A549 (cell line): ENCODE results near the gene LINGO4. TPM values are rescaled to one million over a fixed set of nuclear protein-coding genes. Genes with fewer than 3 reads are reported as not detected.

Experiments
- ATAC-seq, 2 experiments: fragments of 200-7000 bp in 1 of 2; fragments of >200 bp in 1 of 2; cut with Nextera tagmentation in 1 of 2; cut with Tn5 transposase in 1 of 2; 3 replicates each; pipeline versions ENCODE4 v1.8.0 to v1.9.1; 2018 to 2020; ENCODE audit warnings: mild to moderate bottlenecking in 1 of 2, moderate library complexity in 1 of 2
- CTCF ChIA-PET: fragments of 300-600 bp; sonication (Branson Sonifier 250); formaldehyde crosslinking; extraction: SDS; loops from one replicate; lab custom pipeline; 2021; ENCODE audit warnings: antibody characterized with exemption, inconsistent platforms; lab: Yijun Ruan, JAX
- POLR2A ChIA-PET: fragments of 350-600 bp; formaldehyde crosslinking; extraction: SDS; loops from one replicate; lab custom pipeline; 2021; ENCODE audit warnings: antibody characterized with exemption, inconsistent platforms; lab: Yijun Ruan, JAX
- DNase-seq, 2 experiments: peaks; one replicate each; pipeline versions ENCODE4 v3.0.0 to v3.0.0-alpha.2; 2011 to 2016; ENCODE audit warnings: low read depth in 1 of 2, low spot score in 1 of 2
- FAIRE-seq: peaks from 2 replicates; lab custom pipeline; 2011; peaks lifted over from hg19 to GRCh38; lab: Jason Lieb, UNC
- H3K27ac ChIP-seq, 2 experiments: fragments of >200 bp; sonication (Bioruptor Twin); formaldehyde crosslinking; 3 replicates each; pipeline ENCODE4 v1.5.1; 2016 to 2017
- H3K4me1 ChIP-seq: fragments of >200 bp; sonication (Bioruptor Twin); formaldehyde crosslinking; 3 replicates; pipeline ENCODE4 v1.6.1; 2016
- H3K4me2 ChIP-seq: fragments of >200 bp; sonication (Bioruptor Twin); formaldehyde crosslinking; 3 replicates; pipeline ENCODE4 v1.6.1; 2016
- H3K4me3 ChIP-seq: fragments of >200 bp; sonication (Bioruptor Twin); formaldehyde crosslinking; 3 replicates; pipeline ENCODE4 v1.5.1; 2016
- H3K9me3 ChIP-seq: fragments of >200 bp; sonication (Bioruptor Twin); formaldehyde crosslinking; 3 replicates; pipeline ENCODE4 v1.6.1; 2016
- BHLHE40 ChIP-seq: IDR thresholded peaks from 2 replicates; pipeline ENCODE4 v1.6.1; 2012; ENCODE audit warnings: low read depth, low read length, inconsistent platforms
- CHD4 ChIP-seq: fragments of 200-600 bp; sonication (generic); IDR thresholded peaks from 2 replicates; pipeline ENCODE4 v1.6.1; 2016; ENCODE audit warnings: antibody characterized with exemption, mild to moderate bottlenecking, borderline replicate concordance
- EHF ChIP-seq: fragments of 250-450 bp; sonication (Bioruptor Pico); IDR thresholded peaks from 2 replicates; pipeline ENCODE4 v1.5.0; 2020; ENCODE audit warnings: mild to moderate bottlenecking
- ELK1 ChIP-seq: fragments of 150-350 bp; IDR thresholded peaks from 2 replicates; pipeline ENCODE4 v1.6.1; 2014; ENCODE audit warnings: low read depth, mild to moderate bottlenecking, low read length
- ESRRA ChIP-seq: fragments of 150-350 bp; IDR thresholded peaks from 2 replicates; pipeline ENCODE4 v1.6.1; 2014; ENCODE audit warnings: mild to moderate bottlenecking, low read length, borderline replicate concordance
- FOSB ChIP-seq: fragments of 250-450 bp; sonication (Bioruptor Pico); IDR thresholded peaks from 2 replicates; pipeline ENCODE4 v1.5.0; 2020; ENCODE audit warnings: mild to moderate bottlenecking, moderate library complexity
- FOSL2 ChIP-seq, 2 experiments: fragments of 450-650 bp in 1 of 2; fragments of >200 bp in 1 of 2; sonication (Bioruptor Twin) in 1 of 2; formaldehyde crosslinking; IDR thresholded peaks; 2 replicates each; pipeline versions ENCODE4 v1.5.0 to v1.6.1; 2016 to 2020; ENCODE audit warnings: mild to moderate bottlenecking in 1 of 2, moderate library complexity in 1 of 2
- HES2 ChIP-seq: fragments of >200 bp; sonication (Bioruptor Twin); formaldehyde crosslinking; IDR thresholded peaks from 2 replicates; pipeline ENCODE4 v1.6.1; 2016
- HEYL ChIP-seq: fragments of 250-450 bp; sonication (Bioruptor Pico); IDR thresholded peaks from 2 replicates; pipeline ENCODE4 v1.8.0; 2021; ENCODE audit warnings: mild to moderate bottlenecking, moderate library complexity
- MYC ChIP-seq: IDR thresholded peaks from 2 replicates; pipeline ENCODE4 v1.6.1; 2012; ENCODE audit warnings: mild to moderate bottlenecking, inconsistent platforms, low read length, improper control_type of control experiment, borderline replicate concordance
- SREBF2 ChIP-seq: fragments of 450-650 bp; IDR thresholded peaks from 2 replicates; pipeline ENCODE4 v1.6.1; 2014; ENCODE audit warnings: mild to moderate bottlenecking, moderate library complexity
- ZFP36 ChIP-seq: fragments of 450-650 bp; IDR thresholded peaks from 2 replicates; pipeline ENCODE4 v1.6.1; 2014; ENCODE audit warnings: borderline replicate concordance; ENCODE audit not compliant: partially characterized antibody
- WGBS: methylation state at CpG from one replicate; pipeline ENCODE4 v1.1.6; 2017; ENCODE audit errors: missing lambda C conversion rate; 5-methylcytosine and 5-hydroxymethylcytosine counted together
- polyA plus RNA-seq, 4 experiments: library from polyadenylated mRNA; depleted of rRNA in 3 of 4; stranded (reverse); fragments of >200 nt; fragmentation: RNase III in 1 of 4; extraction: RNeasy Plus Mini Kit Qiagen cat#74134 plus additional on column Dnase treatment in 1 of 4; gene quantifications; 2 replicates in 3 of 4; 3 replicates in 1 of 4; pipeline ENCODE4 v1.2.3, GENCODE V29; 2011 to 2017
- TF ChIP-seq, protein P1 (sequence below): fragments of >200 bp; sonication (Bioruptor Twin); formaldehyde crosslinking; IDR thresholded peaks from 3 replicates; pipeline ENCODE4 v1.6.1; 2016
- TF ChIP-seq, protein P2 (sequence below): fragments of >200 bp; sonication (Bioruptor Twin); formaldehyde crosslinking; IDR thresholded peaks from 3 replicates; pipeline ENCODE4 v1.5.1; 2016

The LINGO4 gene
- polyA plus RNA-seq, 2 of the 4 experiments (the other 2 are of a cell fraction), result not detected

DNA sequence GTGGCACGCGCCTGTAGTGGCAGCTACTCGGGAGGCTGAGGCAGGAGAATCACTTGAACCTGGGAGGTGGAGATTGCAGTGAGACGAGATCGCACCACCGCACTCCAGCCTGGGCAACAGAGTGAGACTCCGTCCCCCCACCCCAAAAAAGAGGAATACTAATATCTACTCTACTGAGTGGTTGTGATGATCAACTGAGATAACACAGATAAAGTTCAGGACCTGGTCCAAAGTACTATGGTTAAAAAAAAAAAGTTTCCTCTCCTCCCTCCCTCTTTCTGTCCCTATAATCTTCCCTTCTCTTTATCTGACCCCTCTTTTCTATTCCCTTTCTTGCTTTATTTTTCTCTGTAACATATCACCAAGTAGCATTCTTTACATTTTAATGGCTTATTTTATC, 30.4 kb upstream of the LINGO4 start (continued):
- TF ChIP-seq EHF (no peak), SREBF2 (no peak), ZFP36 (no peak), HEYL (CRISPR knock-in tag) (no peak), FOSB (CRISPR knock-in tag) (no peak), MYC (no peak)
- TF ChIP-seq, protein P1, sequence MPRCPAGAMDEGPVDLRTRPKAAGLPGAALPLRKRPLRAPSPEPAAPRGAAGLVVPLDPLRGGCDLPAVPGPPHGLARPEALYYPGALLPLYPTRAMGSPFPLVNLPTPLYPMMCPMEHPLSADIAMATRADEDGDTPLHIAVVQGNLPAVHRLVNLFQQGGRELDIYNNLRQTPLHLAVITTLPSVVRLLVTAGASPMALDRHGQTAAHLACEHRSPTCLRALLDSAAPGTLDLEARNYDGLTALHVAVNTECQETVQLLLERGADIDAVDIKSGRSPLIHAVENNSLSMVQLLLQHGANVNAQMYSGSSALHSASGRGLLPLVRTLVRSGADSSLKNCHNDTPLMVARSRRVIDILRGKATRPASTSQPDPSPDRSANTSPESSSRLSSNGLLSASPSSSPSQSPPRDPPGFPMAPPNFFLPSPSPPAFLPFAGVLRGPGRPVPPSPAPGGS, result no peak

DNA sequence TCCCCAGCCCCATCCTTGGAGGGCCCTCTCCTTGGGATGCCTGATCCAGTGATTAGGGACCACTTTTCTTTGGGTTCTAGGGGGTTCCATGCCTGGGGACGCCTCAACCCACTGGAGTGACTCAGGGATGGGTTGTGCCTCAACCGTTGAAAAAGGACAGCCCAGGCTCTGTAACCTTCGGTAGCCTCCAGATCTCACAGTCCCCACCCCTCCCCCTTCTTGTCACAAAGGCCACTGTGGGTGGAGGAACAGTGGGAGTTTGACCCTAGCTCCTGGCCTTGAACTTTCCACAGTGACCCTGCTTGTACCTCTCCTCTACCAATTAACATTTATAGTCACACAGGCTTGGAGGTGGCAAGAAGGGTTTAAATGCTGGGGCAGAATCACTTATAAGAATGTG, 29.0 kb upstream of the LINGO4 start:
- Histone ChIP-seq H3K27ac (no peak overlapping the region), H3K4me3 (no peak overlapping the region), H3K4me1 (peaks cover 24% of the 10 kb centered on the region), H3K4me2 (no peak overlapping the region), H3K9me3 (no peaks in the 10 kb centered on the region)
- ATAC-seq (no peak), FAIRE-seq (no peak), DNase-seq (no peak)
- ChIA-PET CTCF (interaction anchor here (0.9 to 5.5 kb wide), 6 partner anchors 11 to 390 kb away, joined by 3 to 77 read pairs (median 4); partner anchors contain the start of gene MRPL9), POLR2A (no interaction called here)
- no peak for TF ChIP-seq HES2
- no peak for TF ChIP-seq FOSL2 (IDR thresholded peaks at IDR 0.05)
- TF ChIP-seq FOSL2 (CRISPR knock-in tag; IDR thresholded peaks at IDR 0.05), result no peak
- 100% methylated on average over 2 of the region's 3 CpGs for WGBS

- WGBS, result 86% methylated on average over 5 of the region's 8 CpGs
- H3K9me3 ChIP-seq, result no peaks in the 10 kb centered on the region
- DNase-seq (no peak), FAIRE-seq (no peak), ATAC-seq (no peak)
- no peak overlapping the region for H3K4me2 ChIP-seq
- TF ChIP-seq, protein P2, sequence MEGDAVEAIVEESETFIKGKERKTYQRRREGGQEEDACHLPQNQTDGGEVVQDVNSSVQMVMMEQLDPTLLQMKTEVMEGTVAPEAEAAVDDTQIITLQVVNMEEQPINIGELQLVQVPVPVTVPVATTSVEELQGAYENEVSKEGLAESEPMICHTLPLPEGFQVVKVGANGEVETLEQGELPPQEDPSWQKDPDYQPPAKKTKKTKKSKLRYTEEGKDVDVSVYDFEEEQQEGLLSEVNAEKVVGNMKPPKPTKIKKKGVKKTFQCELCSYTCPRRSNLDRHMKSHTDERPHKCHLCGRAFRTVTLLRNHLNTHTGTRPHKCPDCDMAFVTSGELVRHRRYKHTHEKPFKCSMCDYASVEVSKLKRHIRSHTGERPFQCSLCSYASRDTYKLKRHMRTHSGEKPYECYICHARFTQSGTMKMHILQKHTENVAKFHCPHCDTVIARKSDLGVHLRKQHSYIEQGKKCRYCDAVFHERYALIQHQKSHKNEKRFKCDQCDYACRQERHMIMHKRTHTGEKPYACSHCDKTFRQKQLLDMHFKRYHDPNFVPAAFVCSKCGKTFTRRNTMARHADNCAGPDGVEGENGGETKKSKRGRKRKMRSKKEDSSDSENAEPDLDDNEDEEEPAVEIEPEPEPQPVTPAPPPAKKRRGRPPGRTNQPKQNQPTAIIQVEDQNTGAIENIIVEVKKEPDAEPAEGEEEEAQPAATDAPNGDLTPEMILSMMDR, result no peak
- TF ChIP-seq ESRRA, result no peak
- no peak for TF ChIP-seq HEYL (CRISPR knock-in tag)
- TF ChIP-seq BHLHE40, result no peak
- no peak for TF ChIP-seq ELK1
- no peak for TF ChIP-seq FOSB (CRISPR knock-in tag)
- TF ChIP-seq CHD4, result no peak
- no peak for TF ChIP-seq EHF
- POLR2A ChIA-PET, result interaction anchor here (0.5 to 0.9 kb wide), 2 partner anchors 70 to 758 kb away, joined by 3 read pairs; partner anchors contain the start of gene MRPL9
- H3K27ac ChIP-seq, result no peak overlapping the region
- CTCF ChIA-PET, result interaction anchor here (0.8 to 3.0 kb wide), 7 partner anchors 9 to 389 kb away, joined by 3 to 10 read pairs (median 3); no protein-coding TSS in a partner anchor
- H3K4me1 ChIP-seq, result peaks cover 24% of the 10 kb centered on the region
- no peak overlapping the region for H3K4me3 ChIP-seq
These were observed 28.1 kb upstream of the LINGO4 start for GRCh38 chr1:151833172-151833900.
